Endothelial cell of umbilical vein (primary cell): ENCODE measurements around the gene SLC5A6. TPM values are rescaled to one million over a fixed set of nuclear protein-coding genes. Genes with fewer than 3 reads are reported as not detected.

Source experiments
- BruUV-seq: library from RNA; stranded (reverse); fragments of 400-500 nt; replicated peaks from 2 replicates; lab custom pipeline; 2021; lab: Mats Ljungman, UMichigan
- CTCF ChIA-PET: fragments of 300-600, 350-600 bp; sonication (Branson Sonifier 250); formaldehyde crosslinking; loops from one replicate; lab custom pipeline; 2021; ENCODE audit warnings: antibody characterized with exemption, inconsistent platforms; lab: Charles Lee
- POLR2A ChIA-PET: fragments of 300-600, 350-600 bp; sonication (Branson Sonifier 250); formaldehyde crosslinking; loops from one replicate; lab custom pipeline; 2021; ENCODE audit warnings: antibody characterized with exemption, inconsistent platforms; lab: Charles Lee
- DNase-seq: peaks from one replicate; pipeline ENCODE4 v3.0.0-alpha.2; 2011; ENCODE audit warnings: low read depth, low spot score
- FAIRE-seq: peaks from 2 replicates; lab custom pipeline; 2011; peaks lifted over from hg19 to GRCh38; lab: Jason Lieb, UNC
- H2AFZ ChIP-seq: 2 replicates; pipeline ENCODE4 v1.6.0; 2012; ENCODE audit warnings: low read depth, low read length, control low read depth, inconsistent platforms
- H3K27ac ChIP-seq: 2 replicates; pipeline ENCODE4 v1.5.1; 2011; ENCODE audit warnings: low read depth, mild to moderate bottlenecking, control low read depth, low read length, moderate library complexity; ENCODE audit not compliant: insufficient read depth
- H3K27me3 ChIP-seq, 2 experiments: 2 replicates each; pipeline versions ENCODE4 v1.6.0 to v1.6.1; 2011; ENCODE audit warnings: low read length in 2 of 2, mixed read lengths in 1 of 2; ENCODE audit not compliant: control insufficient read depth in 2 of 2, insufficient read depth in 2 of 2
- H3K36me3 ChIP-seq, 2 experiments: 2 replicates in 1 of 2; 3 replicates in 1 of 2; pipeline ENCODE4 v1.5.1; 2011; ENCODE audit warnings: low read length in 2 of 2, mild to moderate bottlenecking in 1 of 2, moderate library complexity in 1 of 2; ENCODE audit not compliant: control insufficient read depth in 2 of 2, insufficient read depth in 2 of 2; ENCODE audit errors: extremely low read depth in 1 of 2
- H3K4me1 ChIP-seq: 3 replicates; pipeline ENCODE4 v1.5.1; 2011; ENCODE audit warnings: mild to moderate bottlenecking, low read length; ENCODE audit not compliant: control insufficient read depth, insufficient read depth; ENCODE audit errors: extremely low read depth
- H3K4me2 ChIP-seq: 2 replicates; pipeline ENCODE4 v1.6.1; 2011; ENCODE audit warnings: low read length, control low read depth, mixed read lengths; ENCODE audit not compliant: insufficient read depth
- H3K4me3 ChIP-seq, 3 experiments: fragments of 200-600 bp in 1 of 3; sonication (generic), shearing (Covaris generic) in 1 of 3; replicated peaks in 1 of 3; 2 replicates each; pipeline ENCODE4 v1.5.1; 2011 to 2016; ENCODE audit warnings: control low read depth in 3 of 3, low read length in 3 of 3, mild to moderate bottlenecking in 2 of 3, inconsistent platforms in 1 of 3, low read depth in 1 of 3, moderate library complexity in 1 of 3; ENCODE audit not compliant: insufficient read depth in 1 of 3
- H3K79me2 ChIP-seq: 2 replicates; pipeline ENCODE4 v1.6.0; 2012; ENCODE audit warnings: low read length, inconsistent platforms; ENCODE audit not compliant: control insufficient read depth, insufficient read depth
- H3K9ac ChIP-seq: replicated peaks from 2 replicates; pipeline ENCODE3; 2011; ENCODE audit warnings: low read length, control low read depth; ENCODE audit not compliant: insufficient read depth; ENCODE audit errors: extremely low read depth
- H3K9me1 ChIP-seq: replicated peaks from 3 replicates; pipeline ENCODE4 v1.6.0; 2011; ENCODE audit warnings: mild to moderate bottlenecking, low read length; ENCODE audit not compliant: control insufficient read depth, insufficient read depth; ENCODE audit errors: extremely low read depth
- H3K9me3 ChIP-seq: replicated peaks from 2 replicates; pipeline ENCODE4 v1.5.1; 2012; ENCODE audit warnings: low read length, inconsistent platforms; ENCODE audit not compliant: control insufficient read depth, insufficient read depth
- H4K20me1 ChIP-seq: replicated peaks from 2 replicates; pipeline ENCODE3; 2011; ENCODE audit warnings: mild to moderate bottlenecking, low read length; ENCODE audit not compliant: control insufficient read depth, insufficient read depth; ENCODE audit errors: extremely low read depth
- CTCF ChIP-seq, 2 donors: IDR thresholded peaks; 1 replicate in 1 of 2; 2 replicates in 1 of 2; pipeline ENCODE4 v1.5.1; 2011; ENCODE audit warnings: low read length in 2 of 2, mild to moderate bottlenecking in 2 of 2, moderate library complexity in 2 of 2, control low read depth in 1 of 2, inconsistent platforms in 1 of 2, low read depth in 1 of 2; ENCODE audit not compliant: insufficient read depth in 1 of 2; ENCODE audit errors: extremely low read depth in 1 of 2
- EZH2 ChIP-seq: IDR thresholded peaks from 2 replicates; pipeline ENCODE4 v1.6.1; 2012; ENCODE audit warnings: borderline replicate concordance, low read depth, mild to moderate bottlenecking, moderate library complexity, low read length, inconsistent platforms; ENCODE audit not compliant: severe bottlenecking
- FOS ChIP-seq: IDR thresholded peaks from 2 replicates; pipeline ENCODE4 v1.6.1; 2011; ENCODE audit warnings: mild to moderate bottlenecking, low read length, moderate library complexity, borderline replicate concordance; ENCODE audit not compliant: insufficient read depth
- GATA2 ChIP-seq: IDR thresholded peaks from 2 replicates; pipeline ENCODE4 v1.7.0; 2011; ENCODE audit warnings: low read depth, mild to moderate bottlenecking, moderate library complexity, mixed read lengths, low read length; ENCODE audit not compliant: insufficient read length, insufficient read depth
- JUN ChIP-seq: IDR thresholded peaks from 2 replicates; pipeline ENCODE4 v1.6.1; 2011; ENCODE audit warnings: borderline replicate concordance, low read depth; ENCODE audit not compliant: insufficient read length, insufficient read depth
- MAX ChIP-seq: IDR thresholded peaks from 2 replicates; pipeline ENCODE4 v1.6.1; 2011; ENCODE audit not compliant: insufficient read depth, insufficient read length
- MYC ChIP-seq: IDR thresholded peaks from one replicate; pipeline ENCODE4 v1.6.1; 2011; ENCODE audit warnings: mild to moderate bottlenecking, low read depth, low read length
- POLR2A ChIP-seq: IDR thresholded peaks from 2 replicates; pipeline ENCODE4 v1.6.1; 2012; ENCODE audit warnings: low read depth, mild to moderate bottlenecking, control low read depth, low read length
- POLR2AphosphoS5 ChIP-seq: IDR thresholded peaks from 2 replicates; pipeline ENCODE4 v1.6.1; 2012; ENCODE audit warnings: low read depth, mild to moderate bottlenecking, control low read depth, low read length, moderate library complexity; ENCODE audit not compliant: insufficient read depth
- dilution Hi-C: fragments of 300-500 bp; cut with MboI; formaldehyde crosslinking; loops from one replicate; pipeline ENCODE4 v1.15.0; 2019; ENCODE audit warnings: low sequenced_read_pairs; ENCODE audit not compliant: extremely low pct_ligation_motif_present
- intact Hi-C: fragments of 100-400 bp; cut with micrococcal nuclease; formaldehyde crosslinking; loops from one replicate; pipeline ENCODE4 v1.10.0; 2022
- polyA plus RNA-seq, 4 experiments: library from polyadenylated mRNA; depleted of rRNA in 3 of 4; stranded (reverse) in 3 of 4; unstranded in 1 of 4; fragments of >200 nt; gene quantifications; 2 replicates each; pipeline versions ENCODE4 v1.2.1 to v1.2.3, GENCODE V29; 2011 to 2012; ENCODE audit warnings: missing spikeins in 1 of 4
- total RNA-seq: library from RNA; stranded (reverse); gene quantifications from 2 replicates; pipeline ENCODE4 v1.2.3, GENCODE V29; 2021

The SLC5A6 gene
- total and polyA plus RNA-seq, 2 donors (not counting 3 experiments of a cell fraction or from before 2014, with no cell fraction given) = 52.0 to 92.5 TPM

GRCh38 chr2:27175330-27175729 lies 36.7 kb downstream of the SLC5A6 start:
- intact Hi-C loops (no loop called here), dilution Hi-C loops (no loop called here)
- BruUV-seq = no TSS peak
- Histone ChIP-seq H3K4me3 (no peak overlapping the region), H2AFZ (no peak overlapping the region), H3K36me3 (no peaks in the 10 kb centered on the region), H4K20me1 (no peaks in the 10 kb centered on the region), H3K9ac (no peak overlapping the region), H3K9me1 (no peaks in the 10 kb centered on the region), H3K27ac (no peak overlapping the region), H3K4me2 (no peak overlapping the region), H3K27me3 (peaks cover 29 to 30% of the 10 kb centered on the region in 2 experiments), H3K4me1 (no peaks in the 10 kb centered on the region), H3K79me2 (no peaks in the 10 kb centered on the region), H3K9me3 (no peaks in the 10 kb centered on the region)
- DNase-seq (no peak), FAIRE-seq (no peak)
- ChIA-PET POLR2A (no interaction called here), CTCF (interaction anchor here (0.9 to 2.4 kb wide), 10 partner anchors 9 to 128 kb away, joined by 3 to 14 read pairs (median 4); partner anchors contain the start of gene KHK)
- TF ChIP-seq MAX (no peak), POLR2A (no peak), EZH2 (no peak), GATA2 (no peak), JUN (no peak), CTCF (IDR thresholded peaks at IDR 0.05; ENCODE audit: extremely low read depth in 1 of 2, insufficient read depth in 1 of 2, low read depth in 1 of 2, low read length in 2 of 2) (no peak), POLR2AphosphoS5 (no peak), MYC (no peak), FOS (no peak)
